ENCODE data around the gene HPS4.

GRCh38 chr22:26496456-26496855, 12.9 kb upstream of the HPS4 start:
- no peak for TF ChIP-seq POLR2A (IDR thresholded peaks at IDR 0.05; ENCODE audit: extremely low read depth, insufficient read length)
- TF ChIP-seq CTCF (IDR thresholded peaks at IDR 0.05; ENCODE audit: low read depth, low read length) = no peak
- TF ChIP-seq MYC (IDR thresholded peaks at IDR 0.05; ENCODE audit: low read depth, low read length) = no peak
- no peak for TF ChIP-seq MAX (IDR thresholded peaks at IDR 0.05; ENCODE audit: low read depth, low read length)

Data from NB4 (cell line).